Suprapubic skin (tissue), 4 donors: ENCODE data around the gene PCDHGC4.

Source experiments
- CTCF ChIP-seq, 2 donors: fragments of 200-600 bp in 1 of 2; fragments of 450-650 bp in 1 of 2; sonication (generic) in 1 of 2; IDR thresholded peaks; one replicate each; pipeline ENCODE4 v1.5.1; 2016 to 2019; ENCODE audit warnings: antibody characterized with exemption in 2 of 2, mild to moderate bottlenecking in 1 of 2, moderate library complexity in 1 of 2
- EP300 ChIP-seq: sonication (generic); formaldehyde crosslinking; IDR thresholded peaks from one replicate; pipeline ENCODE4 v1.6.1; 2017; ENCODE audit warnings: antibody characterized with exemption
- POLR2AphosphoS5 ChIP-seq, 3 donors: sonication (generic); formaldehyde crosslinking; IDR thresholded peaks; one replicate each; pipeline ENCODE4 v1.6.1; 2017; ENCODE audit warnings: antibody characterized with exemption in 3 of 3

- no peak for TF ChIP-seq CTCF (IDR thresholded peaks at IDR 0.05)
- TF ChIP-seq POLR2AphosphoS5 (IDR thresholded peaks at IDR 0.05) = no peak
- TF ChIP-seq EP300 = no peak
Observed at GRCh38 chr5:141529002-141529401, 44.2 kb downstream of the PCDHGC4 start.
